CD4-positive, alpha-beta T cell treated with Interleukin-6 for 4 hours (primary cell): Measurements from ENCODE around the gene MND1.
A peak's percentile ranks its signal among the peaks of the same experiment; 100 is the strongest.
"Not testable (repeated sequence)": the region's sequence is repeated elsewhere in the genome, so short reads cannot be mapped to it uniquely, and the experiment has no call there.

ENCODE experiments used
- DNase-seq: peaks from one replicate; pipeline ENCODE4 v3.0.0-alpha.2; 2020; ENCODE audit warnings: mixed read lengths

Gene MND1

DNA sequence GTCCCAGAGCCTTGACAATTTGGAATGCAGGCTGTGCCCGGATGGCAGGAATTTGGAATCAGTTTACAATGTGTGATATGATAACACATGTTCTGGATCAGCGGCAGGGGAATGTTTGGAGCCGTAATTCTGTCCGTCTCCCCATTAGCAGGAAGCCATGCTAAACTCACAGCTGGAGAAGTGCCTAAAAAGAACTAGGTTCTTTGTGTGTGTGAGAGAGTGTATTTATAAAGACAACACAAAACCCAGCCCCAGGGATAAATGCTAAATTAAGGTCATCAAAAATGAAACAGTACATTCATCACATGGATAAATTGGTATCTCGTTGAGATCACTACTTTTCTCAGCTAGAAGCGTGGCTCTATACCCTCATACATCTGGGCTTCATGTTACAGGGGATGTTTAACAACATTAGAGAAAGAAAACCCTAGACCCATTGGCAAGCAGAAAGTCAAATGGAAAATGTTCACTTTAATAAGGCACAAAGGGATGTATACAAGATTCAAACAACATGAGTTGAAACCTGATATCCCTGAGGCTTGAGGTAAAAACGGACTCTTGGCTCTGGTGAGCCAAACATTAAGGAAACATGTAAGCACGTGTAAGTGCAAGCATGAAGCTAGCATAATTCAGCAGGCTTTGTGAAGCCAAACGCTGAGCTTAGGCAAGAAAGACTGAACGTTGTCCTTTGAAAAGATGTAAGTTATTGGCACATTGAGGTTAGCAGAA, 103.7 kb downstream of the MND1 start:
- no peak for DNase-seq

DNA sequence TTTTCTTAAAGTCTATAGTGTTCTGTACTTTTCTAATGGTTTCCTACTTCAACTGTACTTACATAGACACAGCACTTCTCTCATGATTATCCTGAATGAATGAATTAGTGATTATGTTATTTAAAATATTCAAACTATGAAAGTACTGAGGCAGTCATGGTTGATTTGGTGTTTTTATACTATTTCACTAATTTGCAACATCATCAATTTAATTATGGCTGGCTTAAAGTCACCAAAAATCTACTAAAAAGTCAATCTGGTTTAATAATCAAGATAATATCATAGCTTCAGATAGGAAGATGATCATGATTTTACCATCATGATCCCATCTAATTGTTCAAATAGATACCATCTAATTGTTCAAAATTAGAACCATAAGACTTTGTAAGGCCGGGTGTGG, 104.8 kb downstream of the MND1 start:
- DNase-seq = no peak

DNA sequence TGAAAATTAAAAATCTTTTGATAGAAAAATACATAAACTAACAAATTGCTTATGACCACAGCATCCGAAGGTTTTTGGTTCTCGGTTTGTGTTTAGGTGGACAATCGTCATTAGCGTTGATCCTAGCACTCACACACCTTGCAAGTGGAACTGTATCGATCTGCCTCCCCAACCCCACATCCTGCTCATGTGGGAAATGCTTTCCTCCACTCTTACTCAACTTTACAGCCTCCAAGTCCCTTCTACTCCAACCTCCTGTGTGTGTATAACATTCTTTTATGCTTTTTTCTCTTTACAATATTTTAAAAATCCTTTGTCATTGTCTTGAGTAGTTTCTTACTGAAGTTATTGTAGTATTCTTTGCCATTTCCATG, 106.0 kb downstream of the MND1 start:
- peak; percentile 41 for DNase-seq

DNA sequence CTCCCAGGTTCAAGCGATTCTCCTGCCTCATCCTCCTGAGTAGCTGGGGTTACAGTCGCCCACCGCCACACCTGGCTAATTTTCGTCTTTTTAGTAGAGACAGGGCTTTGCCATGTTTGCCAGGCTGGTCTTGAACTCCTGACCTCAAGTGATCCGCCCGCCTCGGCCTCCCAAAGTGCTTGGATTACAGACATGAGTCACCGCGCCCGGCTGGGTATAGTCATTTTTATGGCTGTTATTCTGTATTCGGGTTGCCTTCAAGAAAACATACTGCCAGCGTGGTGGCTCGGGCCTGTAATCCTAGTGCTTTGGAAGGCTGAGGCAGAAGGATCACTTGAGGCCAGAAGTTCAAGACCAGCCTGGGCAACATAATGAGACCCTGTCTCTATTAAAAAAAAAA, 106.7 kb downstream of the MND1 start:
- not testable (repeated sequence) for DNase-seq

DNA sequence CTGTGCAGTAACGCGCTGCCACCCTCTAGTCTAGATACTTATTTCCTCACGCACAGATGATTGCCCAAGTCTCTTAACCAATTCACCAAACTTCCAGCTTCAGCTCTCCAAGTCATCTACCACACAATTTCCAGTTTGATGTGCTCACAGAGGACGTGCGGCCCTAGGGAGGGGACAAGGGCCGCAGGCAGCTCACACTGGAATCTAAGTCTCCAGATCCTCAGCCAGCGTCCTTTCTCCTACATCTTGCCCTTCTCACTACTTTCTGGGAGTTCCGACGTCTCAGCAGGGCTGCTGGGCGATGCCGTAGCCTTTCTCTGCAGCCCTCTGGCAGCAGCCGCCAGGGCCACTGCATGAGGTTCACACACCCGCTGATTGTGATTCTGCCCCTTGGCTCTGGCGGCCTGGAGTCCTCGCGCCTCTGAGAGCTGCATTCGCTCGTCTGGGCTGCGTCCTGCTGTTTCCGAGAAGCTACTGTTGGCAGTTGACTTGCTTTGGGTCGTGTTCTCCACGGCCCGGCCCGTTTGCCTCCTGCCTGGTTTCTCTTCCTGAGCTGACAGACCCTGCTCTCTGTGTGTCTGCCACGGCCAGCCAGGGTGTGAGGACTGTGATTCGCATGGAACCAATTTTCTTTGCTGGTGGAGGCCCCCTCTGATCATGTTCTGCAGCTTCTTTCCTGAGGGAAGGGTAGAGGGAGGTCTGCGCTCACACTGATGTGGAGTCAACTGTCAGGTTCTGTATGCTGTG, 107.6 kb downstream of the MND1 start:
- no peak for DNase-seq

DNA sequence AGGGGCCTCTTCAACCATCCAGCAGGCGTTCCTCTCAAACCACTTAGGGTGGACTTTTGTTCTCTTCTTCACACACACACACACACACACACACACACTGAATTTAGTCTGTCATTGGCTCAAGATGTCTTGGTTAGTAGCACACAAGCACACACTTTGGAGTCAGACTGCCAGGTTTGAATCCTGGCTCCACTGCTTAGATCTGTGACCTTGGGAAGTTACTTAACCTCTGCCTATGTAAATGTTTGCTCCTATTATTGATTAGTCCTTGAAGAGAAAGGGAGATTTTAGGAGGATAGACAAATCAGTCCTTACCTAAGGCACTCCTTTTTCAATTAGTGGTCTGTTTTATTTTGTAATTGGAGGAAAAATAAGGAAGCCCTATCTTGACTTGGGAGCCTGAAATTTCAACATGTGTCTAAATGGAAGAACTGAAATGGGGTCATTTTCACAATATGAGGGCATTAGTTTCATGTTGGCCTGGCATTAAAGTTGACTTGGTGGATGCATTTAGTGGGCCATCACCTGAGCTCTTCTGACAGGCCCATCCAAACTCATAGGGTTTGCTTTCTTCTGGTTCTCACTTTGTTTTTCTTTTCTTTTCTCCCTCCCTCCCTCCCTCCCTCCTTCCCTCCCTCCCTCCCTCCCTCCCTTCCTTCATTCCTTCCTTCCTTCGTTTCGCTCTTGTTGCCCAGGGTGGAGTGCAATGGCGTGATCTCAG, 108.3 kb downstream of the MND1 start:
- DNase-seq = no peak

DNA sequence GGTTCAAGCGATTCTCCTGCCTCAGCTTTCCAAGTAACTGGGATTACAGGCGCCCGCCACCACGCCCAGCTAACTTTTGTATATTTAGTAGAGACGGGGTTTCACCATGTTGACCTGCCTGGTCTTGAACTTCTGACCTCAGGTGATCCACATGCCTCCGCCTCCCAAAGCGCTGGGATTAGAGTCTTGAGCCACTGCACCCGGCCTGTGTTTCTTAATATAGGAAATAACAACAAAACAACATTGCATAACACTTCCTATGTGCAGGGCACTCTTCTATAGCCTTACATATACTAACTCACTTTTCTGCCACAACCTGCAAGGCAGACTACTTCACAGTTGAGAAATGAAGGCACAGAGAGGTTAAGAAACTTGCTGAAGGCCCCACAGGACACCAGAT, 108.9 kb downstream of the MND1 start:
- no peak for DNase-seq

DNA sequence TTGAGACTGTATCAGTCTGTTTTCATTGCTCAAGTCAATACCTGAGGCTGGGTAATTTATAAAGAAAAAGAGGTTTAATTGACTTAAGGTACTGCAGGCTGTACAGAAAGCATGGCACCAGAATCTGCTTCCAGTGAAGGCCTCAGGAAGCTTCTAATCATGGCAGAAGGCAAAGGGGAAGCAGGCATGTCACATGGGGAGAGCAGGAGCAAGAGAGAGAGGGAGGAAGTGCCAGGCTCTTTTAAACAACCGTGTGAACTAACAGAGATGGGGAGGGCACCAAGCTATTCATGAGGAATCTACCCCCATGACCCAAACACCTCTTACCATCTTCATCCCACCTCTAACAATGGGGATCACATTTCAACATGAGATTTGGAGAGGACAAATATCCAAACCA, 114.5 kb downstream of the MND1 start:
- no peak for DNase-seq

DNA sequence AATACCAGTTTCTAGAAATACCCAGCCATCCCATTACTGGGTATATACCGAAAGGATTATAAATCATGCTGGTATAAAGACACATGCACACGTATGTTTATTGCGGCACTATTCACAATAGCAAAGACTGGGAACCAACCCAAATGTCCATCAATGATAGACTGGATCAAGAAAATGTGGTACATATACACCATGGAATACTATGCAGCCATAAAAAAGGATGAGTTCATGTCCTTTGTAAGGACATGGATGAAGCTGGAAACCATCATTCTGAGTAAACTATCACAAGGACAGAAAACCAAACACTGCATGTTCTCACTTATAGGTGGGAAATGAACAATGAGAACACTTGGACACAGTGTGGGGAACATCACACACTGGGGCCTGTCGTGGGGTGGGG, 117.1 kb downstream of the MND1 start:
- DNase-seq = not testable (repeated sequence)

DNA sequence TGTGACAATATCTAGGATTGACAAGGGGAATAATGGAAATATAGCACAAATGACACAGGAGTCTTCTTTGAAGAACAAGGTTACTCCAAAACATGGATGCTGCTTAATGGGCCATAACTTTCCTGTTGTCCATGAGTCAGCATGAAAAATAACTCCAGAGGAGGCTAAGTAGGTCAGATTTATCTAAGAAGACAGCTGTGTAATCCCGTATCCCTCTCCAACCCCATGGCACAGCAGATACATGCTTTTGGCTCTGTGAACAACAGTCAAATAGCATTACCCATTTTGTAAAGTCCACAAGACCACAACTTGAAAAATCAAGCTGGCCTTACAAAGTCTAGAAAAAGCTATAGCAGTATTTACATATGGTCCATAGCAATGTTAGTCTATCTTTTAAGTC, 119.6 kb downstream of the MND1 start:
- no peak for DNase-seq
